A549 (cell line): ENCODE results near the gene RXRA. TPM values are rescaled to one million over a fixed set of nuclear protein-coding genes. Genes with fewer than 3 reads are reported as not detected.

Experiments
- ATAC-seq, 2 experiments: fragments of 200-7000 bp in 1 of 2; fragments of >200 bp in 1 of 2; cut with Nextera tagmentation in 1 of 2; cut with Tn5 transposase in 1 of 2; 3 replicates each; pipeline versions ENCODE4 v1.8.0 to v1.9.1; 2018 to 2020; ENCODE audit warnings: mild to moderate bottlenecking in 1 of 2, moderate library complexity in 1 of 2
- CTCF ChIA-PET: fragments of 300-600 bp; sonication (Branson Sonifier 250); formaldehyde crosslinking; extraction: SDS; loops from one replicate; lab custom pipeline; 2021; ENCODE audit warnings: antibody characterized with exemption, inconsistent platforms; lab: Yijun Ruan, JAX
- POLR2A ChIA-PET: fragments of 350-600 bp; formaldehyde crosslinking; extraction: SDS; loops from one replicate; lab custom pipeline; 2021; ENCODE audit warnings: antibody characterized with exemption, inconsistent platforms; lab: Yijun Ruan, JAX
- DNase-seq, 2 experiments: peaks; one replicate each; pipeline versions ENCODE4 v3.0.0 to v3.0.0-alpha.2; 2011 to 2016; ENCODE audit warnings: low read depth in 1 of 2, low spot score in 1 of 2
- FAIRE-seq: peaks from 2 replicates; lab custom pipeline; 2011; peaks lifted over from hg19 to GRCh38; lab: Jason Lieb, UNC
- H3K27ac ChIP-seq, 2 experiments: fragments of >200 bp; sonication (Bioruptor Twin); formaldehyde crosslinking; 3 replicates each; pipeline ENCODE4 v1.5.1; 2016 to 2017
- H3K4me1 ChIP-seq: fragments of >200 bp; sonication (Bioruptor Twin); formaldehyde crosslinking; 3 replicates; pipeline ENCODE4 v1.6.1; 2016
- H3K4me2 ChIP-seq: fragments of >200 bp; sonication (Bioruptor Twin); formaldehyde crosslinking; 3 replicates; pipeline ENCODE4 v1.6.1; 2016
- H3K4me3 ChIP-seq: fragments of >200 bp; sonication (Bioruptor Twin); formaldehyde crosslinking; 3 replicates; pipeline ENCODE4 v1.5.1; 2016
- H3K9me3 ChIP-seq: fragments of >200 bp; sonication (Bioruptor Twin); formaldehyde crosslinking; 3 replicates; pipeline ENCODE4 v1.6.1; 2016
- ATOH8 ChIP-seq: fragments of 250-450 bp; sonication (Bioruptor Pico); IDR thresholded peaks from 2 replicates; pipeline ENCODE4 v1.5.0; 2020; ENCODE audit warnings: low read depth, mild to moderate bottlenecking, moderate library complexity
- CBX2 ChIP-seq: fragments of 200-600 bp; sonication (generic); IDR thresholded peaks from 2 replicates; pipeline ENCODE4 v1.6.1; 2016; ENCODE audit warnings: low read depth, mild to moderate bottlenecking, borderline replicate concordance
- CBX8 ChIP-seq: fragments of 200-600 bp; sonication (generic); IDR thresholded peaks from 2 replicates; pipeline ENCODE4 v1.6.1; 2016
- EHMT2 ChIP-seq: fragments of 200-600 bp; sonication (generic); IDR thresholded peaks from 2 replicates; pipeline ENCODE4 v1.6.1; 2016; ENCODE audit warnings: antibody characterized with exemption, low read depth, mild to moderate bottlenecking, moderate library complexity
- EP300 ChIP-seq, 2 experiments: fragments of >200 bp; sonication (Bioruptor Twin); formaldehyde crosslinking; IDR thresholded peaks; 2 replicates in 1 of 2; 3 replicates in 1 of 2; pipeline ENCODE4 v1.6.1; 2016 to 2017
- ESRRA ChIP-seq: fragments of 150-350 bp; IDR thresholded peaks from 2 replicates; pipeline ENCODE4 v1.6.1; 2014; ENCODE audit warnings: mild to moderate bottlenecking, low read length, borderline replicate concordance
- FOSL2 ChIP-seq, 2 experiments: fragments of 450-650 bp in 1 of 2; fragments of >200 bp in 1 of 2; sonication (Bioruptor Twin) in 1 of 2; formaldehyde crosslinking; IDR thresholded peaks; 2 replicates each; pipeline versions ENCODE4 v1.5.0 to v1.6.1; 2016 to 2020; ENCODE audit warnings: mild to moderate bottlenecking in 1 of 2, moderate library complexity in 1 of 2
- HOXA7 ChIP-seq: fragments of 250-450 bp; sonication (Bioruptor Pico); IDR thresholded peaks from 2 replicates; pipeline ENCODE4 v1.5.0; 2020; ENCODE audit warnings: mild to moderate bottlenecking, moderate library complexity
- HOXB5 ChIP-seq: fragments of 250-450 bp; sonication (Bioruptor Pico); IDR thresholded peaks from 2 replicates; pipeline ENCODE4 v1.5.0; 2020; ENCODE audit warnings: mild to moderate bottlenecking, moderate library complexity
- KDM5A ChIP-seq: fragments of 200-600 bp; sonication (generic); IDR thresholded peaks from 2 replicates; pipeline ENCODE4 v1.6.1; 2016; ENCODE audit warnings: antibody characterized with exemption, mild to moderate bottlenecking
- MYC ChIP-seq: IDR thresholded peaks from 2 replicates; pipeline ENCODE4 v1.6.1; 2012; ENCODE audit warnings: mild to moderate bottlenecking, inconsistent platforms, low read length, improper control_type of control experiment, borderline replicate concordance
- NFE2L2 ChIP-seq: fragments of 150-350 bp; conservative IDR thresholded peaks from 2 replicates; pipeline ENCODE4 v1.6.1; 2014; ENCODE audit warnings: low read length
- NPAS2 ChIP-seq: fragments of 250-450 bp; sonication (Bioruptor Pico); IDR thresholded peaks from 2 replicates; pipeline ENCODE4 v1.8.0; 2022; ENCODE audit warnings: mild to moderate bottlenecking, moderate library complexity, borderline replicate concordance
- NR3C1 ChIP-seq: fragments of >200 bp; sonication (Bioruptor Twin); formaldehyde crosslinking; IDR thresholded peaks from 3 replicates; pipeline ENCODE4 v1.6.1; 2017
- PHF8 ChIP-seq: fragments of 200-600 bp; sonication (generic); IDR thresholded peaks from 2 replicates; pipeline ENCODE4 v1.6.1; 2016; ENCODE audit warnings: low read depth, mild to moderate bottlenecking, antibody characterized with exemption, moderate library complexity, borderline replicate concordance
- ZC3H11A ChIP-seq: fragments of 450-650 bp; IDR thresholded peaks from 2 replicates; pipeline ENCODE4 v1.6.1; 2014; ENCODE audit warnings: antibody characterized with exemption, mild to moderate bottlenecking
- ZSCAN20 ChIP-seq: fragments of 250-450 bp; sonication (Bioruptor Pico); IDR thresholded peaks from 2 replicates; pipeline ENCODE4 v1.8.0; 2022; ENCODE audit warnings: mild to moderate bottlenecking, moderate library complexity
- WGBS: methylation state at CpG from one replicate; pipeline ENCODE4 v1.1.6; 2017; ENCODE audit errors: missing lambda C conversion rate; 5-methylcytosine and 5-hydroxymethylcytosine counted together
- polyA plus RNA-seq, 4 experiments: library from polyadenylated mRNA; depleted of rRNA in 3 of 4; stranded (reverse); fragments of >200 nt; fragmentation: RNase III in 1 of 4; extraction: RNeasy Plus Mini Kit Qiagen cat#74134 plus additional on column Dnase treatment in 1 of 4; gene quantifications; 2 replicates in 3 of 4; 3 replicates in 1 of 4; pipeline ENCODE4 v1.2.3, GENCODE V29; 2011 to 2017
- TF ChIP-seq, protein P1 (sequence below): fragments of 450-650 bp; IDR thresholded peaks from 2 replicates; pipeline ENCODE4 v1.6.1; 2014; ENCODE audit warnings: antibody characterized with exemption
- TF ChIP-seq, protein P2 (sequence below): IDR thresholded peaks from 2 replicates; pipeline ENCODE4 v1.6.1; 2012; ENCODE audit warnings: low read depth, borderline replicate concordance
- TF ChIP-seq, protein P3 (sequence below): fragments of >200 bp; sonication (Bioruptor Twin); formaldehyde crosslinking; IDR thresholded peaks from 2 replicates; pipeline ENCODE4 v1.6.1; 2016

Gene RXRA
- polyA plus RNA-seq, 2 of the 4 experiments (the other 2 are of a cell fraction) = 6.6 to 23.9 TPM

DNA sequence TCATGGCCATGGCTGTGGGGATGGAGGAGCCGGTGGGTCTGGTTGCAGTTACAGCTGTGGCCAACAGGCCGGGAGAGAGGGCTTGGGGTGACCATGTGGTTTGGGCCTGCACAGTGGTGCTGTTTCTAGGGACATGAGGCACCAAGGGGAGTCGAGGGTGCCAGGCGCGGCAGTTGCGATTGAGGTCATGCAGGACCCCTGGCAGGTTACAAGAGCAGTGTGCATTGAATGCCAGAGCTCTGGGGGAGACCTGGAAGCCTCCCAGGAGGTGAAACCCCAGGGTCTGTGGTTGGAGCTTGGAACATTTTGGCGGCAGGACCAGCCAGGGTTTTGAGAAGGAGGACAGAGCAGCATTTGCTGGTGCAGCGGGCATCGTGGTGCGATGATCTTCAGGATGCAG is 21.7 kb downstream of the RXRA start:
- FAIRE-seq (no peak), ATAC-seq (0 out of 6 replicates have a peak, but pooled peaks of 1 of the 2 experiments have one; percentile 27)
- H3K4me2 ChIP-seq = no peak overlapping the region
- POLR2A ChIA-PET = no interaction called here
- H3K9me3 ChIP-seq = no peaks in the 10 kb centered on the region
- no peak for TF ChIP-seq ZSCAN20
- no peak for TF ChIP-seq EHMT2
- TF ChIP-seq, all 56 proteins: peak for 0
- CTCF ChIA-PET = no interaction called here
- no peak for DNase-seq
- Histone ChIP-seq H3K4me3 (no peak overlapping the region), H3K4me1 (no peaks in the 10 kb centered on the region), H3K27ac (no peak overlapping the region)
- 92% methylated on average over 10 of the region's 10 CpGs for whole genome bisulfite sequencing

DNA sequence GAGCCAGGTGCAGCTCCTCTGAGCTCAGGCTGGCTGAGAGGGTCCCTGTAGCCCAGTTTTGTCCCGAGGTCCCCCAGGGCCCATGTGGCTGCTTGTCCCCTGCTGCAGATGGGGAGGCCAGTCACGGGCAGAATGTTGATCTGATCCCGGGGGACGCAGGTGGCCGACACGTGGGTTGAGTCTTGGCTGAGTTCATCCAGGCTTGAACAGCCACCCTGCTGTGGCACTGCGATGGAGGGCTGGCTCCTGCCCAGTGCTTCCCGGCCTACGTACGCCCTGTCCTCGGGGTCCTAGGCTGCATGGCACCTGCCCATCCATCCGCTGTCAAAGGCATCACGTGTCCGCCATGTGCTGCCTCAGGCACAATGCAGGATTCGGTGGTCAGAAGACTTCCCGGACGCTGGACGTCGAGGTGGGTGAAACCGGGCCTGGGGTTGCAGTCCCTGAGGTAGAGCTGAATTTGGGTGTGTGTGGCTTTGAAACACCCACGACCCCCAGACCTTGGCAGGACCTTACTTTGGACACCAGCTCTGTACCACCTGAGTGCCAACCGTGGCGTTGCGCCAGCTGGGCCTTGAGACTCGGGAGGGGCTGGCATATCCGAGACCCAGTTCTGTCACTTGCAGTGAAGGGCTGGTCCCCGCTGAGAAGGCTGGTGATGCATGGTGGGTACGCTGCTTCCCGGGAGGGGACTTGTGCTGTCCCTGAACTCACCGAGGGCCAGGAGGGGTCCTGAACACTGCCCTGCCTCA is 22.3 kb downstream of the RXRA start:
- DNase-seq (no peak), ATAC-seq (no peak), FAIRE-seq (no peak)
- Histone ChIP-seq H3K4me2 (no peak overlapping the region), H3K27ac (no peak overlapping the region), H3K9me3 (no peaks in the 10 kb centered on the region), H3K4me3 (no peak overlapping the region), H3K4me1 (no peaks in the 10 kb centered on the region)
- WGBS = 91% methylated on average over 28 of the region's 30 CpGs
- CTCF ChIA-PET = interaction anchor here (0.9 to 1.4 kb wide), 3 partner anchors 10 to 28 kb away, joined by 3 to 6 read pairs (median 4); no protein-coding TSS in a partner anchor
- POLR2A ChIA-PET = no interaction called here
- TF ChIP-seq CBX2 (no peak), FOSL2 (IDR thresholded peaks at IDR 0.05) (no peak), FOSL2 (CRISPR knock-in tag; IDR thresholded peaks at IDR 0.05) (no peak), NFE2L2 (no peak)

DNA sequence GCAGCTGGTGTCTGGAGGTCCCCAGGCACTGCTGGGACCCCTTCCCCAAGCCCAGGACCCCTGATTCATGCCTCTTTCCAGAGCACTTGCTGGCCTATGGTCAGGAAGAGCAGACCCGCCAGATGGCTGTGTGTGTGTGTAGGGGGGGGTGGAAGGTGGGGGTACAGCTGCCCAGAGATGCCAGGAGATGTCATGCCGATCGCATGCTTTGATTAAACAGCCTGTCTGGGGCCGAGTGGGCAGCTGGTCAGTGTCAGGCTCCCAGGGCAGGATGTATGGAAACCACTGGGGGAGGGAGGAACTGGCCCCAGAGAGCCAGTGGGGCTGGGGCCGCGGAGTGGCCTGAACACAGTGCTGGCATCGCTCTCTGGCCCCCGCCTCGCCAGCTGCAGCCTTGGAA is 23.7 kb downstream of the RXRA start:
- 93% methylated on average over 4 of the region's 9 CpGs for WGBS
- POLR2A ChIA-PET = no interaction called here
- Histone ChIP-seq H3K27ac (no peak overlapping the region), H3K4me2 (no peak overlapping the region), H3K9me3 (no peaks in the 10 kb centered on the region), H3K4me3 (no peak overlapping the region), H3K4me1 (no peaks in the 10 kb centered on the region)
- DNase-seq (no peak), FAIRE-seq (no peak), ATAC-seq (no peak)
- CTCF ChIA-PET = interaction anchor here (0.6 to 1.7 kb wide), 6 partner anchors 9 to 180 kb away, joined by 3 to 6 read pairs (median 4); no protein-coding TSS in a partner anchor
- no peak for TF ChIP-seq ZC3H11A
- no peak for TF ChIP-seq NR3C1
- no peak for TF ChIP-seq MYC
- TF ChIP-seq HOXA7 = no peak

DNA sequence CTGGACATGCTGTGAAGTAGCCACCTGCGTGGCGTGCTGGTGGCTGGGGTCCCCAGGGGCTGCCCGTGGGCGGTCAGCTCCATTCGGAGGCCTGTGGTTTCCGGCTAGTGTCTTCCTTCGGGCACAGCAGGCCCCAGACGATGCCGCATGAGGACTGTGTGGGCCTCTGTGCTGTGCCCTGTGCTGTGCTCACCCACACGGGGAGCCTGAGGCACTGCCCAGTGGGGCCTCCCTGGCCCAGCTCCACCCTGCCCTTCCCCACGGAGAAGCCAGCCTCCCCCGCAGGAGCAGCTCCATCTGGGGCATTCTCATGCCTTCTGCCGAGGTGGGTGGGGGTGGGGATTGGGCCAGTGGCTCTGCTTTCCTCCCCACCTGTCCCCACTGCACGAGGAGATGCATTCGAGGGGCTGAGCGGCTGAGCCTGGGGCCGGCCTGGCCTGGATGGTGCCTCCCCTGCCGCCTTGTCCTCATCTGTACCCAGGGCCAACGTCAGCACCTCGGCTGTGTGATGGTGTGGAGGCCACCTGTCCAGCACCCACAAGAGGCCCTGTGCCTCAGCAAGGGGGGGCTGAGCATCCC is 24.2 kb downstream of the RXRA start:
- H3K4me2 ChIP-seq = no peak overlapping the region
- H3K4me3 ChIP-seq = no peak overlapping the region
- DNase-seq = no peak
- TF ChIP-seq, protein P1, sequence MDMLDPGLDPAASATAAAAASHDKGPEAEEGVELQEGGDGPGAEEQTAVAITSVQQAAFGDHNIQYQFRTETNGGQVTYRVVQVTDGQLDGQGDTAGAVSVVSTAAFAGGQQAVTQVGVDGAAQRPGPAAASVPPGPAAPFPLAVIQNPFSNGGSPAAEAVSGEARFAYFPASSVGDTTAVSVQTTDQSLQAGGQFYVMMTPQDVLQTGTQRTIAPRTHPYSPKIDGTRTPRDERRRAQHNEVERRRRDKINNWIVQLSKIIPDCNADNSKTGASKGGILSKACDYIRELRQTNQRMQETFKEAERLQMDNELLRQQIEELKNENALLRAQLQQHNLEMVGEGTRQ = no peak
- TF ChIP-seq MYC = no peak
- no peaks in the 10 kb centered on the region for H3K9me3 ChIP-seq
- no peak for FAIRE-seq
- CTCF ChIA-PET = interaction anchor here (0.6 to 1.7 kb wide), 6 partner anchors 9 to 180 kb away, joined by 3 to 6 read pairs (median 4); no protein-coding TSS in a partner anchor
- ATAC-seq = no peak; a peak in 1 of 6 replicates
- WGBS = 93% methylated on average over 13 of the region's 20 CpGs
- no peak overlapping the region for H3K27ac ChIP-seq
- POLR2A ChIA-PET = no interaction called here
- no peaks in the 10 kb centered on the region for H3K4me1 ChIP-seq

DNA sequence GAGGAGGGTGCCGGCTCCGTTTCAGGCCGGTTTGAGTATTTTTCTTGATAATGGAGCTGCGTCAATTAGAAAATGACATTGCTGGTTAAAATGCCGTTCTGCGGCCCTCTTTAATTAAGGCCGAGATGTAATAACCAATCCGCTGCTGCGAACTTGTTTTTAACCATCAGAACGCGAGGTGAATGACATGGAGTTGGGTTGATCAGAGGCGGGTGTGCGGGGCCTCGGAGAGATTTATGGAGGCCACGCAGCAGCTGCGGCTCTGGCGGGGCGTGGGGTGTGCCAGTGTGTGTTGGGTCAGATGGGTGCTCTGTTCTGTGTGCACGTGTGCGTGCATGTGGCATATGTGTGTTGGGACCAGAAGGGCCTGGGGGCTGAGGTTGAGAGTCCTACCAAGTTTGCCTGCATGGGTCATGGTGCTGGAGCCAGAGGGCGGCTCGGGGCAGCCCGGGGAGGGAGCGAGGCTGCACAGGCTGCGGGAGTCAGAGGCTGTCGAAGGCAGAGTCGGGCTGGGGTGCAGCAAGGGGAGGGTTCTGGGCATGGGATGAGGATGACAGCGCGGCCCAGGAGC is 25.4 kb downstream of the RXRA start:
- DNase-seq = no peak
- POLR2A ChIA-PET = no interaction called here
- no peak overlapping the region for H3K4me3 ChIP-seq
- no peak for TF ChIP-seq CBX8
- no peak for TF ChIP-seq ATOH8 (CRISPR knock-in tag)
- TF ChIP-seq, protein P1 = no peak
- no peak for TF ChIP-seq NPAS2 (CRISPR knock-in tag)
- no peak for TF ChIP-seq KDM5A
- no peak for TF ChIP-seq HOXA7
- TF ChIP-seq, protein P2, sequence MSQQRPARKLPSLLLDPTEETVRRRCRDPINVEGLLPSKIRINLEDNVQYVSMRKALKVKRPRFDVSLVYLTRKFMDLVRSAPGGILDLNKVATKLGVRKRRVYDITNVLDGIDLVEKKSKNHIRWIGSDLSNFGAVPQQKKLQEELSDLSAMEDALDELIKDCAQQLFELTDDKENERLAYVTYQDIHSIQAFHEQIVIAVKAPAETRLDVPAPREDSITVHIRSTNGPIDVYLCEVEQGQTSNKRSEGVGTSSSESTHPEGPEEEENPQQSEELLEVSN = no peak
- TF ChIP-seq, protein P3, sequence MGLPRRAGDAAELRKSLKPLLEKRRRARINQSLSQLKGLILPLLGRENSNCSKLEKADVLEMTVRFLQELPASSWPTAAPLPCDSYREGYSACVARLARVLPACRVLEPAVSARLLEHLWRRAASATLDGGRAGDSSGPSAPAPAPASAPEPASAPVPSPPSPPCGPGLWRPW = no peak
- no peak for TF ChIP-seq HOXB5
- TF ChIP-seq ESRRA = no peak
- no peak for TF ChIP-seq EP300 (IDR thresholded peaks at IDR 0.05)
- no peak for TF ChIP-seq PHF8
- H3K4me2 ChIP-seq = no peak overlapping the region
- no peak overlapping the region for H3K27ac ChIP-seq
- CTCF ChIA-PET = no interaction called here
- 96% methylated on average over 29 of the region's 29 CpGs for WGBS
- no peak for FAIRE-seq
- ATAC-seq = no peak
- H3K4me1 ChIP-seq = no peaks in the 10 kb centered on the region
- H3K9me3 ChIP-seq = no peaks in the 10 kb centered on the region
